ENCODE data around the gene PDE11A.
"Not testable (repeated sequence)": the region's sequence is repeated elsewhere in the genome, so short reads cannot be mapped to it uniquely, and the experiment has no call there.

- TF ChIP-seq CTCF (IDR thresholded peaks at IDR 0.05); ZFX (IDR thresholded peaks at IDR 0.05; ENCODE audit: borderline replicate concordance): not testable (repeated sequence)
Measured at GRCh38 chr2:177947598-177947997, 125.0 kb downstream of the PDE11A start.
